GM21526 (cell line): Measurements from ENCODE around the gene AMMECR1.
"Not testable (repeated sequence)": the region's sequence is repeated elsewhere in the genome, so short reads cannot be mapped to it uniquely, and the experiment has no call there.

ENCODE experiments used
- ATAC-seq: cut with Tn5 transposase; IDR thresholded peaks from one replicate; pipeline ENCODE4 v1.9.1; 2021; ENCODE audit warnings: moderate library complexity; ENCODE audit not compliant: unreplicated experiment, low FRiP score

AMMECR1 gene

DNA sequence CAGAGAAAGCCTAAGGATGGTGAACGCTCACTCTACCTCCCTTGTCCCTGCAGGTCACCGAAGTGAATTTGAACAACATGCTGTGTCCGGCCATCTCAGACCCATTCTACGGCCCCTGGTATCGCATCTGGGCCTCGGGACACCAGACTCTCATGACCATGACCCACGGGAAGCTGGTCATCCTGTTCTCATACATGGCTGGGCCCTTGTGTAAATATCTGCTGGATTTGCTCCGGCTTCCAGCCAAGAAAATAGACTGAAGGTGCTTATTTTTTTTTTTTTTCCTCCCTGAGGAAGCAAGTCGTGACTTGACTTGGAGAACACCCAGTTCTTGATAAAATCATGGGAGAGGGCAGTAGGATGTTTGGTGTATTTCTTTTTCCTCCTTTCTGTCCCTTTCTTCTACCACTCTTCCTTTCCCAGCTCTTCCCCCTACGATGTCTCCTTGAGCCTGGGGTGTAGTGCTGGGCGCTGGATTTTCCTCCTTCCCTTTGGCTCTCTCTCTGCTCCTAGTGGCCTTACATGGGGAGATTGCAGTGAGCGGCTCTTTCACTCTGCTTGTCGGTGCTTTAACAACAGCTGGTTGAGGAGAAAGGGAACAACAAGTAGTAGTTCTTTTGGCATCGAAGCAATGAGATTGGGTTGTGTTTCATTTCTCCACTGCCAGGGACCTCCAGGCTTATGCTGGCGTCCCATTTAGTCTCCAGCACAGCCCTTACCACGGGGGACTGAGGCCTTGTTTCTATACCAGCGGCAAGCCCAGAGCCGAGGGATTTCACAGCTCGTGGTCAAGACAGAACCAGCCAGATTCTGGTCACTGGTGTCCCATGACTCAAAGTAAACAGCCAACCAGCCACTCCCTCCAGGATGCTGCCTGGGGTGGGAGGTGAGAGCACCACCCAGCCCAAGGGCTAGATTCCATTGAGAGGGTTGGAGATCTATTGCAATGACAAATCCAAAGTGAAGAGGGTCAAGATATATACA, 144.4 kb downstream of the AMMECR1 start:
- ATAC-seq = no peak

GRCh38 chrX:110172215-110172614, 145.7 kb downstream of the AMMECR1 start:
- peak; percentile 98 for ATAC-seq

DNA sequence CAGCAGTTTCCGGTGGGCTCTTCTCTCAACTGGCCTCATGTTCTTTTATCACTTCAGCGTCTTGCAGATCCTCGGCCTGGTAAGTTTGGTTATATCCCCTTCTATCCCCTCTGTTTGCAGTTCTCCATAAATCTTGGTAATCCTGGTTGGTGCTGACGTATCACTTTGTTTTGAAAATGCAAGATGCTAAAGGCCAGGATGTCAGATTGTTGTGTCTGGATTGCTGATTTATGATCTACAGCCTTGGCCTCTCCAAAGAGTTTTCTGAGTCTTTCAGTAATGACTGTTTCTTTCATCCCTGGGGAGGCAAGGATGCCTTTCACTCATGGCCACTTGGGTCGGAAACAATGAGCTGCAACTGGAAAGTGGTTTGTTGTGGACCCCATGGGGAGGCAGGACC, 146.4 kb downstream of the AMMECR1 start:
- no peak for ATAC-seq

DNA sequence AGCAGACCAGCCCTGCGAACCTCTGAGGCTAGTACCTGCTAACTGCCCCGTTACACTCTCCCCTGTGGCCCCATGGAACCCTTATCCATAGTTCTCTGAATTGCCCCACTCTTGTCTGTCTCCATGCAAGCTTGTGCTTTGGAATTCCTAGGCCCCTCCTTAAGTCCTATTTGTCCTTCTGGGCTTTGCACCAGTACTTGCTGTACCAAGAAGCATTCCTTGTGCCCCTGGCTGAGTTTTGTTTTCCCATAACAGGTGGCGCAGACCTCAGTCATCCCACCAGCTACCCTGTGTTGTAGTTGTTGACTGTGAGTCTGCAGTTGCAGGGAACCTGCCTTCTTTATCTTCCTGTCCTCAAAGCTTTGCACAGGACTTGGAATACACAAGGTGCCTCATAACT, 147.9 kb downstream of the AMMECR1 start:
- no peak for ATAC-seq

GRCh38 chrX:110168585-110168984, 149.3 kb downstream of the AMMECR1 start:
- ATAC-seq = no peak

DNA sequence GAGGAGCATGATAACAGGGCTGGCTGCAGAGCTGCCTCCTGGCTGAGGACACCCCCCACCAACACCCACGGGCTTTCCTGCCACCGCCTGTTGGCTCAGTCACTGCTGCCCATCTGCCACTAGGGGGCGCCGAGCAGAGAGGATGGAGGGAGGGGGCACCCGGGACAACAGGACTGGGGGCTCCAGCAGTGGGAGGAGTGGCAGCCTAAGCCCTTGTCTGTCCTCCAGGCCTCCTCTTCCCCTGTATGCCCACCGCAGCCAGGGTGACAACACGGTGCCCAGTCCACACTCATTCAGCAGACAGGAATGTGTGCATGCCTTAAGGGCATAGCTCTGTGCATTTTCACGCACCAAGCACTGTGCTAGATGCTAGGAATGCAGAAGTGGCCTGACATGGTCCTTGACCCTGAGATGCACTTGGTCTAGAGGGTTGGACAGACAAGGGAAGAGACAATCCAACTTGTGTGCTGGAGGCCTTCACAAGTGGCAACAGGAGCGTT, 149.9 kb downstream of the AMMECR1 start:
- no peak for ATAC-seq

GRCh38 chrX:110163488-110163887, 154.4 kb downstream of the AMMECR1 start:
- ATAC-seq = no peak

DNA sequence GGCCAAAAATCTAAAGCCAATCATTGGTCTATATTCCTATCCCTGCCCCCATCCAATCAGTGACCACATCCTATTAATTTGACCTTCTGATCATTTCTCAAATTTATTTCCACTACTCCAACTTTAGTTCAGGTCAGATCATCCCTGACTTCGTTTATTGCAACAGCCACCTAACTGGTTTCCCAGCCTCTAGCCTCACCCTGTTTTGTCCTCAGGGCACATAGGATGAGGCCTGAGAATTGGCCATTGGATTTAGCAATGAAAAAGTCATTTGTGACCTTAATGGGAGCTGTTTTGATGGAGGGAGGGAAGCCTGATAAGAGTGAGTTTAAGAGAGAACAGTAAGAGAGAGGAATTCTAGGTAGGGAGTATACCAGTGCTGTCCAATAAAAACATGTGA, 155.0 kb downstream of the AMMECR1 start:
- no peak for ATAC-seq

- no peak for ATAC-seq
Measured at GRCh38 chrX:110162131-110162530, 155.8 kb downstream of the AMMECR1 start.

- ATAC-seq = no peak
Measured at GRCh38 chrX:110161361-110161686, 156.6 kb downstream of the AMMECR1 start.

- ATAC-seq = no peak
Measured at GRCh38 chrX:110159865-110160264, 158.0 kb downstream of the AMMECR1 start.

GRCh38 chrX:110159235-110159634, 158.7 kb downstream of the AMMECR1 start:
- ATAC-seq = peak; percentile 43

DNA sequence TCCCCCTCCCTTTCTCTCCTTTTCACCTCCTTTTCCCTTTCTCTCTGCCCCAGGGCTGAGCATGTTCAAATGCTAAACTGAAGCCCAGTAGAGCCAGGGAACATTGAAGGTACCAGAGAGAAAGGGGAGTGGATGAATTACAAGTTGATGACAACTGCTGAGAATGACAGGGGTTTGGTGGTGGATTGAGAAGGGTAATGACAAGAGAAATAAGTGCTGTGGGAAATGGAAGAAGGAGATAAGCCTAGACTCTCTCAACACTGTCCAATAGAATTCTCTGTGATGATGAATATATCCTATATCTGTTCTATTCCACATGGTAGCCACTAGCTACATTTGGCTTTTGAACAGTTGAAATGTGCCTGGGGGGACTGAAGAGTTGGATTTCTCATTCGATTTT, 160.4 kb downstream of the AMMECR1 start:
- no peak for ATAC-seq

DNA sequence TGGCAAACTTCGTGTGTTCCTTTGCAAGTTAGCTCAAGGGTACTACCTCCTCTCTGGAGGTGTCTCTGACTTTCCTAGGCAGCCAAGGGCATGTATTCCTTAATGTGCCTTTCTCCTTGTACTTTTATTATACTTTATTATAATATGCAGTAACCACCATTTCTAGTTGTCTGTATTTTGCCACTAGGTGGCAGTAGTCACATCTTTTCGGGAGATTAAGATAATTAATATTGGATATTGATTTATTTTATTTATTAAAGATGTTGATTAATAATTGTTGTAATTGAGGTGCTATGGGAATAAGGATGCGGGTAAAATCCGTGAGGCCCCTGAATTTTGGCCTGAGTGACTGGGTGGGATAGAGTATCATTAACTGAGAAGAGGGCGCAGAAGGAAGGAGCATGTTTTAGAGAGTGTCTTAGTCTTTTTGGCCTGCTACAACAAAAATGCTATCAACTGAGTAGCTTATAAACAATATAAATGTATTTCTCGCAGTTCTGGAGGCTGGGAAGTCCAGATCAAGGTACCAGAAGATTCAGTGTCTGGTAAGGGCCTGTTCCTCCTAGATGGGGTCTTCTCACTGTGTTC, 161.6 kb downstream of the AMMECR1 start:
- no peak for ATAC-seq

GRCh38 chrX:110155759-110156158, 162.1 kb downstream of the AMMECR1 start:
- ATAC-seq = no peak

GRCh38 chrX:110154328-110154727, 163.6 kb downstream of the AMMECR1 start:
- ATAC-seq = not testable (repeated sequence)

GRCh38 chrX:110153896-110154295, 164.0 kb downstream of the AMMECR1 start:
- ATAC-seq = no peak

- ATAC-seq = no peak
Measured at GRCh38 chrX:110153244-110153643, 164.6 kb downstream of the AMMECR1 start.

DNA sequence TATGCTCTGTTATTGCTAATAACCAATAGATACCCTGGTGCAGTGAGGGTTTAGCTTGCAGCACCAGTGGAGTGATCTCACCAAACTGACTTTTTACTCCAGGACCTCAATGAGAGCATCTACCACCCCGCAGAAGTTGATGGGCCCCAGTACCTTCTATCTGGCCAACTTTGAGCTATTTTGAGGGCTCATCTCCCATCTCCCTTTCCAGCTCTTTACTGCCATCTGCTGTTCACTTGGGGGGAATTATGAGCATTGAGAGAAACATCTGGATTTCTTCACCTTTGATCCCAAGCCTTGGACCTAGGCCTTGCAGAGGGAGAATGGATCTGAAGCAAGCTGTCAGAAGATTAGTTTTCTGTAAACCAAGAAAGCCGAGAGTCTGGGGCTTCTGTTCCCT, 171.4 kb downstream of the AMMECR1 start:
- ATAC-seq = peak; percentile 68

GRCh38 chrX:110145854-110146253, 172.0 kb downstream of the AMMECR1 start:
- peak; percentile 47 for ATAC-seq

DNA sequence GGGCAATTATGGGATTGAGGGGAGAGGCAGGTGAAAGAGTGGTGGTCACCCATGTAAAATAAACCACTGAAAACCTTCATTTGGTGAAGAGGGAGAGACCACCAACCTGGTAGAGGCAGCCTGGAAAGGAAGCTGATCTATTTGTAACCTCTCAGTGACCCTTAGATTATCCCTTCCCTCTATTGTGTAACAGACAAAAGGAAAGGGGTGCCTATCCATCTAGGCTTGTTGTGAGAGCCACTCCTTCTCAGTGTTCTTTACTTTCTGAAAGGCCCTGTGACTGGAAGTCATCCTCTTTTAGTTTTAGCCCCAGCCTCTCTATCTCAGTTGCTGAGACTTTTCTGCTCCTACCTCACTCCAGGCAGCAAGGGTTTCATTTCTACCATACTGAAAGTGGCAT, 172.6 kb downstream of the AMMECR1 start:
- ATAC-seq = no peak
